A673 (cell line): ENCODE results near the gene ISG20L2. TPM values are rescaled to one million over a fixed set of nuclear protein-coding genes. Genes with fewer than 3 reads are reported as not detected.

ENCODE experiments used
- BruUV-seq: library from RNA; stranded (reverse); fragments of 400-500 nt; replicated peaks from 2 replicates; lab custom pipeline; 2021; lab: Mats Ljungman, UMichigan
- CTCF ChIA-PET: fragments of 300-600 bp; sonication (Branson Sonifier 250); formaldehyde crosslinking; loops from one replicate; lab custom pipeline; 2022; ENCODE audit warnings: antibody characterized with exemption; lab: Charles Lee
- POLR2A ChIA-PET: fragments of 300-600 bp; sonication (Branson Sonifier 250); formaldehyde crosslinking; loops from one replicate; lab custom pipeline; 2022; ENCODE audit warnings: antibody characterized with exemption; ENCODE audit not compliant: low non-redundant PET; lab: Charles Lee
- DNase-seq: peaks from one replicate; pipeline ENCODE4 v3.0.0-alpha.2; 2015; ENCODE audit warnings: low spot score
- H3K27ac ChIP-seq: fragments of 200-600 bp; sonication (generic); 2 replicates; pipeline ENCODE4 v1.5.1; 2016; ENCODE audit warnings: mixed run types, low read depth, mild to moderate bottlenecking, mixed read lengths, antibody characterized with exemption, low read length; ENCODE audit not compliant: poor library complexity, severe bottlenecking
- H3K27me3 ChIP-seq: fragments of 200-600 bp; sonication (generic); replicated peaks from 2 replicates; pipeline ENCODE4 v1.6.1; 2017; ENCODE audit warnings: mixed run types, low read depth, mild to moderate bottlenecking, mixed read lengths, antibody characterized with exemption, low read length; ENCODE audit not compliant: insufficient read depth, poor library complexity
- H3K36me3 ChIP-seq: fragments of 200-600 bp; sonication (generic); 2 replicates; pipeline ENCODE4 v1.6.1; 2016; ENCODE audit warnings: mixed run types, mild to moderate bottlenecking, mixed read lengths, antibody characterized with exemption, low read length; ENCODE audit not compliant: insufficient read depth, poor library complexity, severe bottlenecking
- H3K4me1 ChIP-seq: fragments of 200-600 bp; sonication (generic); 2 replicates; pipeline ENCODE4 v1.6.1; 2017; ENCODE audit warnings: mixed run types, mild to moderate bottlenecking, mixed read lengths, antibody characterized with exemption, low read length; ENCODE audit not compliant: insufficient read depth, poor library complexity, severe bottlenecking
- H3K4me3 ChIP-seq: fragments of 200-600 bp; sonication (generic); 2 replicates; pipeline ENCODE4 v1.5.1; 2016; ENCODE audit warnings: low read depth, mixed run types, mild to moderate bottlenecking, mixed read lengths, low read length; ENCODE audit not compliant: poor library complexity, severe bottlenecking
- H3K9me3 ChIP-seq: fragments of 200-600 bp; sonication (generic); 2 replicates; pipeline ENCODE4 v1.6.1; 2016; ENCODE audit warnings: mixed run types, low read depth, mild to moderate bottlenecking, mixed read lengths, antibody characterized with exemption, low read length; ENCODE audit not compliant: poor library complexity, severe bottlenecking
- EZH2 ChIP-seq: fragments of 200-600 bp; sonication (generic); IDR thresholded peaks from 2 replicates; pipeline ENCODE4 v1.6.1; 2017; ENCODE audit warnings: borderline replicate concordance, low read depth, mild to moderate bottlenecking, mixed read lengths, antibody characterized with exemption, low read length; ENCODE audit not compliant: poor library complexity, severe bottlenecking
- intact Hi-C: fragments of 100-400 bp; cut with micrococcal nuclease; formaldehyde crosslinking; loops from one replicate; pipeline ENCODE4 v1.10.0; 2022; ENCODE audit not compliant: unreplicated experiment
- total RNA-seq: library from RNA; stranded (reverse); gene quantifications from 2 replicates; pipeline ENCODE4 v1.2.3, GENCODE V29; 2021
- TF ChIP-seq, protein P1 (sequence below): fragments of 300-800, 200-600 bp; sonication (generic); conservative IDR thresholded peaks from 2 replicates; pipeline ENCODE4 v1.5.1; 2017; ENCODE audit warnings: low read depth, mild to moderate bottlenecking, antibody characterized with exemption, low read length, moderate library complexity, mixed read lengths

ISG20L2 gene
- total RNA-seq, 1 experiment from 2014 or later = 46.5 TPM

DNA sequence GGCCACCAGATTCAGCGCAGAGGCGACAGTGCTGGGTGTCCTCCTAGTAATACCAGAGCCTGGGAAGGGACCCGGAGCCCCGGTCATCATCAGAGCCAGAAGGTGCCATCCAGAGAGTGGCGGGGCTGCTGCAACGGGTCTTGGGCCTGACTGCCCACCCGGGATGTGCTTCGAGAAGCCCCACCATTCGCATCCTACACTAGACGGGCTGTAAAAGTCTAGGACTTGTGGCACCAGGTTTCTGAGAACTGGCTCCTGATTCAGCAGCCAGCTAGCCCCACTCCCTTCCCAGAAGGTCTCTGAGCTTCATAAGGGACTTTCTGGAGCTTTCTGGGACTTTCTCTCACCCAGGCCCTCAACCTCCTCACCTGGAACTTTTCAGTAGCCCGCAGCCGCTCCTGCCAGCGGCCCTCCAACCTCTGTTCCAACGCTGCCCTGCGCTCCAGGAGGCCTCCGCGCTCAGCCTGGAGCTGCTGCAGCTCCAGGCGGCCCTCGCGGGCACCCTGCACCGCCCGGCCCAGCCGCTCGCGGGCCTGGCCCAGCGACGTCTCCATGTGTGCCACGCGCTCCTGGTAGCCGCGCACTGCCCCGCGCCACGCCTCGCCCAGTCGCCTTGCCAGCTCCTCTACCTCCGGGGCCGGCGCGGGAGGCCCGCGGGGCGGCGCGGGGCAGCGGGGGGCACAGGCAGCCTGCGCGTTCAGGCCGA, 52.3 kb downstream of the ISG20L2 start:
- Histone ChIP-seq H3K9me3 (no peaks in the 10 kb centered on the region), H3K36me3 (no peaks in the 10 kb centered on the region), H3K4me1 (peaks cover 13% of the 10 kb centered on the region), H3K27ac (no peak overlapping the region), H3K4me3 (peak overlapping the region; percentile 40), H3K27me3 (peaks cover 63% of the 10 kb centered on the region)
- TF ChIP-seq EZH2 = no peak
- ChIA-PET CTCF (interaction anchor here (0.6 to 1.4 kb wide), 11 partner anchors 13 to 224 kb away, joined by 3 to 7 read pairs (median 3); partner anchors contain the start of gene NTRK1), POLR2A (interaction anchor here (0.7 kb wide), 1 partner anchor 16 kb away, joined by 7 read pairs; no protein-coding TSS in a partner anchor)
- no TSS peak for BruUV-seq
- no peak for DNase-seq
- intact Hi-C loops = loop anchor here (2.0 to 5.0 kb wide), 2 partner anchors 15 to 94 kb away; no protein-coding TSS in a partner anchor

DNA sequence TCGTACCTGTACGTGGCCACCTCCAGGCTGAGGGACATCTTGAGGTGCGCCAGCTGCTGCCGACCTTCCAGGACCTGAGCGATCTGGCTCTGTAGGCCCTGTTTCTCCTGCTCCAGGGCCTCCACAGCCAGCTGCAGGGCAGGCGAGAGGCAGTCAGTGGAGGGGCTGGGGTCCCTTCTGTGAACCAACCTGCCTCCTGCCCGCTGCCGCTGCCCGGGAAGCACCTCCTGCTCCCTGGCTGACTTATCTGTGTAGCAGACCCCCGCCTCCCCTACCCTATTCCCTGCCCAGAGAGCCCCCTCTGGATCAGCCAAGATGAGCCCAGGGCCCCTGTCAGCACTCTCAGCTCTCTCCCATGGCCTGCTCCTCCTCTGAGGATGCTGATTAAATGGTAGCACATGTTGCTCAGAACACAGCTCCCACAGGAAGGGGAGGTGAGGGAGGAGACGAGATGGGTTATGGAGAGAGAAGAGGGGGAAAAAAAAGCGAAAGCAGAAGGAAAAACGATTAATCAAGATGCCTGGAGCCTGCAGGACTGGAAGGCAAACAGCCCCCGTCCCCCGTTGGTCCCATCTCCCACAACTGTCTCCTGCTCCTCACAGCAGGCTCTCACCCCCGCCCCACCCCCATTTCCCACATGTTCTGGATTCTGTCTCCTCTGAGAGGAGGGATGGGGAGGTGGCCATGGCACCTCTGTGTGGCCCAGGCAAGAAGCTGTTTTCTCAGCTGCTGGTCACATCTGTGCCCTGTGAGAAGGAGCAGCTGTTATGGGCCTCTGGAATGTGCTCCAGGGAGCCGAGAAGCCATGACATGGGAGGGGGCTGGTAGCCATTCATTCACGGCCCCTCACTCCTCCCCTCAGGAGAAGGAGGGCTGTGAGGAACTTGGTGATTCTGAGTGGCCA, 53.1 kb downstream of the ISG20L2 start:
- H3K27me3 ChIP-seq = peaks cover 56% of the 10 kb centered on the region
- CTCF ChIA-PET = interaction anchor here (0.7 to 1.4 kb wide), 2 partner anchors 67 to 195 kb away, joined by 3 read pairs; no protein-coding TSS in a partner anchor
- DNase-seq = no peak
- BruUV-seq = no TSS peak
- H3K4me3 ChIP-seq = no peak overlapping the region
- H3K4me1 ChIP-seq = peaks cover 13% of the 10 kb centered on the region
- no peak overlapping the region for H3K27ac ChIP-seq
- no peaks in the 10 kb centered on the region for H3K36me3 ChIP-seq
- no peak for TF ChIP-seq EZH2
- TF ChIP-seq, protein P1, sequence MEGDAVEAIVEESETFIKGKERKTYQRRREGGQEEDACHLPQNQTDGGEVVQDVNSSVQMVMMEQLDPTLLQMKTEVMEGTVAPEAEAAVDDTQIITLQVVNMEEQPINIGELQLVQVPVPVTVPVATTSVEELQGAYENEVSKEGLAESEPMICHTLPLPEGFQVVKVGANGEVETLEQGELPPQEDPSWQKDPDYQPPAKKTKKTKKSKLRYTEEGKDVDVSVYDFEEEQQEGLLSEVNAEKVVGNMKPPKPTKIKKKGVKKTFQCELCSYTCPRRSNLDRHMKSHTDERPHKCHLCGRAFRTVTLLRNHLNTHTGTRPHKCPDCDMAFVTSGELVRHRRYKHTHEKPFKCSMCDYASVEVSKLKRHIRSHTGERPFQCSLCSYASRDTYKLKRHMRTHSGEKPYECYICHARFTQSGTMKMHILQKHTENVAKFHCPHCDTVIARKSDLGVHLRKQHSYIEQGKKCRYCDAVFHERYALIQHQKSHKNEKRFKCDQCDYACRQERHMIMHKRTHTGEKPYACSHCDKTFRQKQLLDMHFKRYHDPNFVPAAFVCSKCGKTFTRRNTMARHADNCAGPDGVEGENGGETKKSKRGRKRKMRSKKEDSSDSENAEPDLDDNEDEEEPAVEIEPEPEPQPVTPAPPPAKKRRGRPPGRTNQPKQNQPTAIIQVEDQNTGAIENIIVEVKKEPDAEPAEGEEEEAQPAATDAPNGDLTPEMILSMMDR = no peak
- intact Hi-C loops = loop anchor here (2.0 to 5.0 kb wide), 2 partner anchors 15 to 93 kb away; no protein-coding TSS in a partner anchor
- POLR2A ChIA-PET = interaction anchor here (0.6 kb wide), 1 partner anchor 74 kb away, joined by 7 read pairs; the partner anchor contains the start of gene GPATCH4
- H3K9me3 ChIP-seq = no peaks in the 10 kb centered on the region

DNA sequence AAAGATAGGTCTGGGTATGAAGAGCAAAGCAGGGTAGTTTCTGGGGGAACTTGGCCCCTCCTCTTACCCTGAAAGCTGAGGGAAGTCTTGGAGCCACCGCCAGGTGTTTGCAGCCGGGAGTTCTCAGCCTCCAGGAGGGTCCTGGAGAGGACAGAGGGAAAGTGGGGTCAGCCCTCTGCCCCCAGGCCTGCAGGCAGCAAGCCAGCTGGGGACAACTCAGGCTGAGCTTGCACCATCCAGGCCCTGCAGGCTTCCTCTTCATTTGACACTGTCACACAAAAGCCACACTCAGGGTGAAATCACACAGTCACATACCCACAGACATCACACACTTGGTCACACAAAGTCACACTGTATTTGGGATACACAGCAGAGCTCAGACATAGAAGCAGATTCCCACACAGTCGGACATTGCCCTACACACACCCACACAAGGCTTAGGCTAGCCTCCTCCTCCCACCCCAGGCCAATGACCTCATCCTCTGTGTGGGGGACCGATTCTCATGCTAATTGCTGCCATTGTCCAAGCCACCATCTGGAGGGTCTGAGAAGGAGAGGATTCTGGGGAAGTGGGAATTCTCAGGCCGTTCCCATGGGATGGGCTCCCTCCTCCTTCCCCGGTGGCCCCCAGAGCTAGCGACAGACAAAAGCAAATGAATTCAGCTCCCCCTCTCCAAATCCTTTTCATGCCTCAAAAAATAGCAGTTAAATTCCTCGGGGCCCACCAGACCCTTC, 55.0 kb downstream of the ISG20L2 start:
- Histone ChIP-seq H3K4me3 (no peak overlapping the region), H3K4me1 (peaks cover 13% of the 10 kb centered on the region), H3K27me3 (peaks cover 37% of the 10 kb centered on the region), H3K27ac (no peak overlapping the region), H3K9me3 (no peaks in the 10 kb centered on the region), H3K36me3 (no peaks in the 10 kb centered on the region)
- CTCF ChIA-PET = no interaction called here
- TF ChIP-seq, protein P1 = no peak
- TF ChIP-seq EZH2 = no peak
- no TSS peak for BruUV-seq
- DNase-seq = no peak
- intact Hi-C loops = no loop called here
- POLR2A ChIA-PET = no interaction called here

Other genes with a start within 250 kb of the ISG20L2 start
- 18.3 and 21.8 TPM in 2 replicates for gene MEF2D, start 228.0 kb downstream of the ISG20L2 start, total RNA-seq
- gene IQGAP3, start 156.2 kb downstream of the ISG20L2 start, total RNA-seq = 35.3 and 37.5 TPM in 2 replicates
- gene TTC24, start 149.0 kb downstream of the ISG20L2 start, total RNA-seq = not detected in 2 replicates
- gene NAXE, start 137.0 kb downstream of the ISG20L2 start, total RNA-seq = 125 and 138 TPM in 2 replicates
- gene GPATCH4, start 127.3 kb downstream of the ISG20L2 start, total RNA-seq = 66.8 and 84.2 TPM in 2 replicates
- not detected in 2 replicates for gene HAPLN2, start 109.4 kb downstream of the ISG20L2 start, total RNA-seq
- not detected in 2 replicates for gene BCAN, start 86.6 kb downstream of the ISG20L2 start, total RNA-seq
- gene NES, start 51.4 kb downstream of the ISG20L2 start, total RNA-seq = 8.7 and 12.3 TPM in 2 replicates
- 1.1 and 4.0 TPM in 2 replicates for gene CRABP2, start 23.2 kb downstream of the ISG20L2 start, total RNA-seq
- 20.2 TPM in 2 replicates for gene METTL25B, start 297 bp downstream of the ISG20L2 start, total RNA-seq
- 85.7 and 92.9 TPM in 2 replicates for gene MRPL24, start 12.3 kb upstream of the ISG20L2 start, total RNA-seq
- 477 and 536 TPM in 2 replicates for gene HDGF, start 22.9 kb upstream of the ISG20L2 start, total RNA-seq
- gene PRCC, start 38.8 kb upstream of the ISG20L2 start, total RNA-seq = 121 and 125 TPM in 2 replicates
- gene SH2D2A, start 88.1 kb upstream of the ISG20L2 start, total RNA-seq = 3.5 and 6.0 TPM in 2 replicates
- 0.11 and 0.15 TPM in 2 replicates for gene INSRR, start 130.4 kb upstream of the ISG20L2 start, total RNA-seq
- gene NTRK1, start 132.1 kb upstream of the ISG20L2 start, total RNA-seq = 3.6 and 5.1 TPM in 2 replicates
- 0.35 and 0.52 TPM in 2 replicates for gene PEAR1, start 165.0 kb upstream of the ISG20L2 start, total RNA-seq
- not detected in 2 replicates for gene LRRC71, start 191.9 kb upstream of the ISG20L2 start, total RNA-seq